HL-60 (cell line): ENCODE data around the gene XPNPEP3.

ENCODE experiments used
- GABPA ChIP-seq: IDR thresholded peaks from 2 replicates; pipeline ENCODE4 v1.6.1; 2012; ENCODE audit warnings: low read depth
- REST ChIP-seq: IDR thresholded peaks from 2 replicates; pipeline ENCODE4 v1.6.1; 2012; ENCODE audit warnings: low read depth; ENCODE audit not compliant: insufficient replicate concordance
- TF ChIP-seq, protein P1 (sequence below): IDR thresholded peaks from one replicate; pipeline ENCODE4 v1.5.1; 2011; ENCODE audit warnings: low read length, control low read depth, inconsistent platforms; ENCODE audit not compliant: insufficient read depth

- TF ChIP-seq, protein P1, sequence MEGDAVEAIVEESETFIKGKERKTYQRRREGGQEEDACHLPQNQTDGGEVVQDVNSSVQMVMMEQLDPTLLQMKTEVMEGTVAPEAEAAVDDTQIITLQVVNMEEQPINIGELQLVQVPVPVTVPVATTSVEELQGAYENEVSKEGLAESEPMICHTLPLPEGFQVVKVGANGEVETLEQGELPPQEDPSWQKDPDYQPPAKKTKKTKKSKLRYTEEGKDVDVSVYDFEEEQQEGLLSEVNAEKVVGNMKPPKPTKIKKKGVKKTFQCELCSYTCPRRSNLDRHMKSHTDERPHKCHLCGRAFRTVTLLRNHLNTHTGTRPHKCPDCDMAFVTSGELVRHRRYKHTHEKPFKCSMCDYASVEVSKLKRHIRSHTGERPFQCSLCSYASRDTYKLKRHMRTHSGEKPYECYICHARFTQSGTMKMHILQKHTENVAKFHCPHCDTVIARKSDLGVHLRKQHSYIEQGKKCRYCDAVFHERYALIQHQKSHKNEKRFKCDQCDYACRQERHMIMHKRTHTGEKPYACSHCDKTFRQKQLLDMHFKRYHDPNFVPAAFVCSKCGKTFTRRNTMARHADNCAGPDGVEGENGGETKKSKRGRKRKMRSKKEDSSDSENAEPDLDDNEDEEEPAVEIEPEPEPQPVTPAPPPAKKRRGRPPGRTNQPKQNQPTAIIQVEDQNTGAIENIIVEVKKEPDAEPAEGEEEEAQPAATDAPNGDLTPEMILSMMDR = no peak
- TF ChIP-seq REST (no peak), GABPA (no peak)
Measured at GRCh38 chr22:40817737-40818136, 39.2 kb upstream of the XPNPEP3 start.
